ENCODE results near the gene CWC25.

DNA sequence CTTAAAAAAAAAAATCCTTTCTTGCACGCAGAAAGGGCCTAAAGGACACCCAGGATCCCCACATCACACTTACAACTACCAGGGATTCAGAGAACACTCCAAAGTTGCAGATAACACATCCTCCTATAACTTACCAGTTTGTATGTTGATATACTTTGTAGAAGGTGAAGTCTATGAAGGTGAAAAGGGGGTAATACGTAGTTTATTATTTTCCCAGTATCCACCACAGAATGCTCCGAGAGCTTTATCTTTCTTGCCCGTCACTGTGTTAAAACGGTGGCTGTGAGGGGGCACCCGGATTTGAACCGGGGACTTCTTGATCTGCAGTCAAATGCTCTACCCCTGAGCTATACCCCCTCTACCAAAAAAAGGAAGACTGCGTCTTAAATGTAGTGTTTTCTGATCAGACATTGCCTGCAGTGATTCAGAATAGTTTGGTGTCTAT lies 36.3 kb upstream of the CWC25 start:
- TF ChIP-seq, protein P1, sequence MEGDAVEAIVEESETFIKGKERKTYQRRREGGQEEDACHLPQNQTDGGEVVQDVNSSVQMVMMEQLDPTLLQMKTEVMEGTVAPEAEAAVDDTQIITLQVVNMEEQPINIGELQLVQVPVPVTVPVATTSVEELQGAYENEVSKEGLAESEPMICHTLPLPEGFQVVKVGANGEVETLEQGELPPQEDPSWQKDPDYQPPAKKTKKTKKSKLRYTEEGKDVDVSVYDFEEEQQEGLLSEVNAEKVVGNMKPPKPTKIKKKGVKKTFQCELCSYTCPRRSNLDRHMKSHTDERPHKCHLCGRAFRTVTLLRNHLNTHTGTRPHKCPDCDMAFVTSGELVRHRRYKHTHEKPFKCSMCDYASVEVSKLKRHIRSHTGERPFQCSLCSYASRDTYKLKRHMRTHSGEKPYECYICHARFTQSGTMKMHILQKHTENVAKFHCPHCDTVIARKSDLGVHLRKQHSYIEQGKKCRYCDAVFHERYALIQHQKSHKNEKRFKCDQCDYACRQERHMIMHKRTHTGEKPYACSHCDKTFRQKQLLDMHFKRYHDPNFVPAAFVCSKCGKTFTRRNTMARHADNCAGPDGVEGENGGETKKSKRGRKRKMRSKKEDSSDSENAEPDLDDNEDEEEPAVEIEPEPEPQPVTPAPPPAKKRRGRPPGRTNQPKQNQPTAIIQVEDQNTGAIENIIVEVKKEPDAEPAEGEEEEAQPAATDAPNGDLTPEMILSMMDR (IDR thresholded peaks at IDR 0.05) = no peak
- TF ChIP-seq POLR2A (IDR thresholded peaks at IDR 0.05) = no peak
- TF ChIP-seq POLR2AphosphoS5 (IDR thresholded peaks at IDR 0.05) = no peak
